GM18867 (cell line): Measurements from ENCODE around the gene MPL.
"Not testable (repeated sequence)": the region's sequence is repeated elsewhere in the genome, so short reads cannot be mapped to it uniquely, and the experiment has no call there.

ENCODE experiments used
- ATAC-seq: cut with Tn5 transposase; IDR thresholded peaks from one replicate; pipeline ENCODE4 v1.9.1; 2021; ENCODE audit warnings: mild to moderate bottlenecking, moderate library complexity; ENCODE audit not compliant: unreplicated experiment

The MPL gene

GRCh38 chr1:43370564-43370963 lies 32.9 kb downstream of the MPL start:
- ATAC-seq: no peak

GRCh38 chr1:43372172-43372571 lies 34.6 kb downstream of the MPL start:
- ATAC-seq: no peak

- ATAC-seq: no peak
Measured at GRCh38 chr1:43373066-43373940, 35.7 kb downstream of the MPL start.

- ATAC-seq: no peak
Measured at GRCh38 chr1:43376723-43377235, 39.2 kb downstream of the MPL start.

- no peak for ATAC-seq
Measured at GRCh38 chr1:43377831-43378230, 40.2 kb downstream of the MPL start.

- ATAC-seq: no peak
Measured at GRCh38 chr1:43379476-43379875, 41.9 kb downstream of the MPL start.

- ATAC-seq: no peak
Measured at GRCh38 chr1:43381612-43382011, 44.0 kb downstream of the MPL start.

GRCh38 chr1:43382027-43382779 lies 44.6 kb downstream of the MPL start:
- no peak for ATAC-seq

- ATAC-seq: no peak
Measured at GRCh38 chr1:43383449-43383848, 45.8 kb downstream of the MPL start.

GRCh38 chr1:43386676-43387075 lies 49.1 kb downstream of the MPL start:
- no peak for ATAC-seq

GRCh38 chr1:43387976-43388599 lies 50.5 kb downstream of the MPL start:
- ATAC-seq: no peak

GRCh38 chr1:43388613-43389012 lies 51.0 kb downstream of the MPL start:
- no peak for ATAC-seq

GRCh38 chr1:43389326-43390313 lies 52.0 kb downstream of the MPL start, which contains the start of the genes MED8 and SZT2:
MED8 (minus strand) TSS chr1:43389800; CDS start chr1:43389764, 36 bp downstream.
SZT2 (plus strand) TSS chr1:43389899; CDS start chr1:43389969, 70 bp downstream.
- ATAC-seq: peak; percentile 89

GRCh38 chr1:43392702-43393101 lies 55.1 kb downstream of the MPL start:
- no peak for ATAC-seq

- ATAC-seq: no peak
Measured at GRCh38 chr1:43395523-43395922, 57.9 kb downstream of the MPL start.

GRCh38 chr1:43396059-43396458 lies 58.4 kb downstream of the MPL start:
- no peak for ATAC-seq

- no peak for ATAC-seq
Measured at GRCh38 chr1:43398227-43398626, 60.6 kb downstream of the MPL start.

GRCh38 chr1:43400441-43400840 lies 62.8 kb downstream of the MPL start:
- not testable (repeated sequence) for ATAC-seq

GRCh38 chr1:43402089-43402865 lies 64.7 kb downstream of the MPL start:
- no peak for ATAC-seq
